IMR-90 (cell line): ENCODE measurements around the gene MMP3. TPM values are rescaled to one million over a fixed set of nuclear protein-coding genes. Genes with fewer than 3 reads are reported as not detected.
A peak's percentile ranks its signal among the peaks of the same experiment; 100 is the strongest.

Experiments
- ATAC-seq: fragments of 200-7000 bp; cut with Tn5 transposase; 2 replicates; pipeline ENCODE4 v1.9.1; 2020; ENCODE audit warnings: low read depth, mild to moderate bottlenecking, moderate library complexity
- BruUV-seq: library from RNA; stranded (reverse); fragments of 400-500 nt; replicated peaks from 2 replicates; lab custom pipeline; 2021; lab: Mats Ljungman, UMichigan
- CTCF ChIA-PET: fragments of 300-600 bp; formaldehyde crosslinking; extraction: SDS; loops from one replicate; lab custom pipeline; 2021; ENCODE audit warnings: antibody characterized with exemption; lab: Yijun Ruan, JAX
- POLR2A ChIA-PET: fragments of 300-600 bp; sonication (Branson Sonifier 250); formaldehyde crosslinking; loops from one replicate; lab custom pipeline; 2022; ENCODE audit warnings: antibody characterized with exemption; ENCODE audit not compliant: unreplicated experiment; lab: Charles Lee
- DNase-seq: peaks from one replicate; pipeline ENCODE4 v3.0.0; 2013
- H2AFZ ChIP-seq: replicated peaks from 2 replicates; pipeline ENCODE3; 2013; ENCODE audit warnings: low read length, mild to moderate bottlenecking; ENCODE audit not compliant: poor library complexity
- H2AK5ac ChIP-seq: 2 replicates; pipeline ENCODE4 v1.6.1; 2013; ENCODE audit warnings: low read depth, low read length, inconsistent platforms
- H2AK9ac ChIP-seq: replicated peaks from 2 replicates; pipeline ENCODE3; 2013; ENCODE audit warnings: mild to moderate bottlenecking, low read depth, low read length, moderate library complexity; ENCODE audit not compliant: poor library complexity
- H2BK120ac ChIP-seq: 2 replicates; pipeline ENCODE4 v1.6.1; 2013; ENCODE audit warnings: low read depth, low read length, inconsistent platforms
- H2BK15ac ChIP-seq: 3 replicates; pipeline ENCODE4 v1.6.1; 2013; ENCODE audit warnings: low read depth, low read length, inconsistent platforms
- H2BK20ac ChIP-seq: 2 replicates; pipeline ENCODE4 v1.6.1; 2013; ENCODE audit warnings: low read depth, mild to moderate bottlenecking, inconsistent platforms, low read length, moderate library complexity
- H2BK5ac ChIP-seq: 2 replicates; pipeline ENCODE4 v1.6.1; 2013; ENCODE audit warnings: mild to moderate bottlenecking, low read depth, low read length, inconsistent platforms; ENCODE audit not compliant: poor library complexity, severe bottlenecking
- H3K14ac ChIP-seq: replicated peaks from 2 replicates; pipeline ENCODE4 v1.6.1; 2013; ENCODE audit warnings: low read depth, low read length, inconsistent platforms
- H3K18ac ChIP-seq: 2 replicates; pipeline ENCODE4 v1.6.1; 2013; ENCODE audit warnings: low read depth, low read length, control low read depth
- H3K23ac ChIP-seq: 2 replicates; pipeline ENCODE4 v1.6.1; 2013; ENCODE audit warnings: low read depth, low read length, inconsistent platforms
- H3K27ac ChIP-seq: 2 replicates; pipeline ENCODE4 v1.5.1; 2013; ENCODE audit warnings: mild to moderate bottlenecking, control low read depth, low read length; ENCODE audit not compliant: insufficient read depth
- H3K27me3 ChIP-seq: 2 replicates; pipeline ENCODE4 v1.6.1; 2013; ENCODE audit warnings: low read length; ENCODE audit not compliant: control insufficient read depth, insufficient read depth
- H3K36me3 ChIP-seq: 2 replicates; pipeline ENCODE4 v1.6.1; 2013; ENCODE audit warnings: low read length, mixed read lengths; ENCODE audit not compliant: control insufficient read depth, insufficient read depth
- H3K4ac ChIP-seq: 2 replicates; pipeline ENCODE4 v1.6.1; 2013; ENCODE audit warnings: low read depth, low read length, inconsistent platforms
- H3K4me1 ChIP-seq: 2 replicates; pipeline ENCODE4 v1.6.1; 2013; ENCODE audit warnings: low read length, mixed read lengths; ENCODE audit not compliant: control insufficient read depth, insufficient read depth
- H3K4me2 ChIP-seq: 2 replicates; pipeline ENCODE4 v1.6.1; 2013; ENCODE audit warnings: low read depth, mild to moderate bottlenecking, control low read depth, low read length, moderate library complexity
- H3K4me3 ChIP-seq: 2 replicates; pipeline ENCODE4 v1.5.1; 2013; ENCODE audit warnings: low read depth, mild to moderate bottlenecking, control low read depth, low read length, moderate library complexity; ENCODE audit not compliant: insufficient read depth
- H3K56ac ChIP-seq: 2 replicates; pipeline ENCODE4 v1.6.1; 2013; ENCODE audit warnings: low read length, inconsistent platforms; ENCODE audit not compliant: insufficient read depth; ENCODE audit errors: extremely low read depth
- H3K79me1 ChIP-seq, 2 experiments: 2 replicates each; pipeline ENCODE4 v1.6.1; 2013; ENCODE audit warnings: low read length in 2 of 2, inconsistent platforms in 1 of 2, low read depth in 1 of 2
- H3K9ac ChIP-seq: 2 replicates; pipeline ENCODE4 v1.6.1; 2013; ENCODE audit warnings: low read depth, low read length, control low read depth
- H3K9me1 ChIP-seq: 2 replicates; pipeline ENCODE4 v1.6.1; 2013; ENCODE audit warnings: low read length, inconsistent platforms; ENCODE audit not compliant: insufficient read depth
- H3K9me3 ChIP-seq: 2 replicates; pipeline ENCODE4 v1.6.1; 2013; ENCODE audit warnings: low read length; ENCODE audit not compliant: control insufficient read depth, insufficient read depth
- H4K20me1 ChIP-seq: 2 replicates; pipeline ENCODE4 v1.6.1; 2013; ENCODE audit warnings: low read length, inconsistent platforms; ENCODE audit not compliant: insufficient read depth
- H4K5ac ChIP-seq: 2 replicates; pipeline ENCODE4 v1.6.1; 2013; ENCODE audit warnings: mild to moderate bottlenecking, low read depth, low read length, control low read depth
- H4K8ac ChIP-seq, 2 experiments: 2 replicates each; pipeline ENCODE4 v1.6.1; 2013; ENCODE audit warnings: low read depth in 2 of 2, low read length in 2 of 2, control low read depth in 1 of 2, inconsistent platforms in 1 of 2
- H4K91ac ChIP-seq: 2 replicates; pipeline ENCODE4 v1.6.1; 2013; ENCODE audit warnings: low read depth, low read length, inconsistent platforms; ENCODE audit not compliant: insufficient read depth
- BHLHE40 ChIP-seq: fragments of 150-350 bp; IDR thresholded peaks from 2 replicates; pipeline ENCODE4 v1.6.1; 2016; ENCODE audit warnings: mild to moderate bottlenecking, low read depth, low read length
- CHD1 ChIP-seq: IDR thresholded peaks from 2 replicates; pipeline ENCODE4 v1.6.1; 2012; ENCODE audit warnings: low read depth, low read length, improper control_type of control experiment
- NFE2L2 ChIP-seq: fragments of 150-350 bp; IDR thresholded peaks from 2 replicates; pipeline ENCODE4 v1.6.1; 2016; ENCODE audit warnings: low read depth, mild to moderate bottlenecking, low read length
- USF2 ChIP-seq: fragments of 150-350 bp; IDR thresholded peaks from 2 replicates; pipeline ENCODE4 v1.6.1; 2017; ENCODE audit warnings: mild to moderate bottlenecking, antibody characterized with exemption, low read length, low read depth
- WGBS, 2 experiments: methylation state at CpG; one replicate each; pipeline versions ENCODE4 v1.1.5 to v1.1.7; 2013; ENCODE audit warnings: missing lambda C conversion rate in 2 of 2; ENCODE audit not compliant: insufficient read length in 1 of 2; ENCODE audit errors: extremely low coverage in 2 of 2; 5-methylcytosine and 5-hydroxymethylcytosine counted together
- dilution Hi-C: fragments of 300-500 bp; cut with HindIII; formaldehyde crosslinking; loops from one replicate; pipeline ENCODE4 v1.14.3; 2018; ENCODE audit warnings: low sequenced_read_pairs; ENCODE audit not compliant: unreplicated experiment
- in situ Hi-C: fragments of 300-500 bp; cut with MboI; formaldehyde crosslinking; loops from 3 replicates; pipeline ENCODE4 v1.14.3; 2019; ENCODE audit warnings: low sequenced_read_pairs, inconsistent platforms, mixed read lengths
- intact Hi-C: fragments of 100-400 bp; cut with micrococcal nuclease; formaldehyde crosslinking; loops from 2 replicates; pipeline ENCODE4 v1.10.0; 2022
- polyA plus RNA-seq, 3 experiments: library from polyadenylated mRNA; depleted of rRNA; stranded (reverse); fragments of >200 nt; gene quantifications; 2 replicates each; pipeline ENCODE4 v1.2.3, GENCODE V29; 2012; ENCODE audit warnings: low replicate concordance in 1 of 3
- total RNA-seq: library from RNA; depleted of rRNA; stranded (reverse); fragments of >200 nt; gene quantifications from 2 replicates; pipeline ENCODE4 v1.2.3, GENCODE V29; 2012

Gene MMP3
- total and polyA plus RNA-seq, 2 of the 4 experiments (the other 2 are of a cell fraction) = under 0.01 to 0.39 TPM

GRCh38 chr11:102802341-102802740 is 41.1 kb downstream of the MMP3 start:
- Histone ChIP-seq H3K4me3 (no peak overlapping the region), H3K27me3 (no peaks in the 10 kb centered on the region), H3K36me3 (no peaks in the 10 kb centered on the region), H2AK5ac (no peak overlapping the region), H3K4ac (no peak overlapping the region; the same call in 1 of the 2 replicates), H4K91ac (no peak overlapping the region), H2BK15ac (no peak overlapping the region), H4K5ac (no peak overlapping the region), H2BK5ac (no peak overlapping the region), H3K27ac (no peak overlapping the region), H3K9me3 (no peaks in the 10 kb centered on the region), H4K20me1 (no peaks in the 10 kb centered on the region), H2BK20ac (no peak overlapping the region), H2AK9ac (no peak overlapping the region), H3K79me1 (no peaks in the 10 kb centered on the region), H3K14ac (no peak overlapping the region), H3K4me1 (peaks cover 5% of the 10 kb centered on the region), H3K9me1 (peaks cover 9% of the 10 kb centered on the region), H2AFZ (no peak overlapping the region), H3K56ac (no peak overlapping the region), H3K23ac (no peak overlapping the region), H3K9ac (no peak overlapping the region), H4K8ac (no peak overlapping the region), H3K4me2 (no peak overlapping the region), H2BK120ac (no peak overlapping the region), H3K18ac (no peak overlapping the region)
- ATAC-seq (peak; percentile 72), DNase-seq (peak; percentile 95)
- no peak for TF ChIP-seq CHD1
- peak; percentile 85 for TF ChIP-seq USF2
- TF ChIP-seq NFE2L2 = peak; percentile 45; the same call in 1 of the 2 replicates
- peak; percentile 89 for TF ChIP-seq BHLHE40
- in situ Hi-C loops = no loop called here
- intact Hi-C loops = no loop called here
- ChIA-PET POLR2A (no interaction called here), CTCF (interaction anchor here (0.9 kb wide), 1 partner anchor 22 kb away, joined by 3 read pairs; the partner anchor contains the start of gene MMP10)
- WGBS, 2 experiments = no CpG with 5 or more reads among the region's 2 CpGs
- dilution Hi-C loops = no loop called here
- BruUV-seq = no TSS peak
